Femur (tissue), 1 donor: ENCODE data around the gene WDR49.

Experiments used
- DNase-seq: peaks from one replicate; pipeline ENCODE4 v3.0.0-alpha.2; 2017

WDR49 gene

DNA sequence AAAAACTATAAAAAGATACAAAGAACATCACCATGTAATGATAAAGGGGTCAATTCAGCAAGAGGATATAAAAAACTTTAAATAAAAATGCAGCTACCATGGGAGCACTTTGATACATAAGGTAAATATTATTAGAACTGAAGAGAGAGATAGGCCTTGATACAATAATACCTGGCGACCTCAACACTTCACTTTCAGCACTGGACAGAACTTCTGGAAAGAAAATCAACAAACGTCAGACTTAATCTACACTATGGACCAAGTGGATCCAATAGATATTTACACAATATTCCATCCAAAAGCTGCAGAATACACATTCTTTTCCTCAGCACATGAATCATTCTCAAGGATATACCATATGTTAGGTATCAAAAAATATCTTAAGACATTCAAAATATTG is 42.0 kb downstream of the WDR49 start:
- DNase-seq = no peak

DNA sequence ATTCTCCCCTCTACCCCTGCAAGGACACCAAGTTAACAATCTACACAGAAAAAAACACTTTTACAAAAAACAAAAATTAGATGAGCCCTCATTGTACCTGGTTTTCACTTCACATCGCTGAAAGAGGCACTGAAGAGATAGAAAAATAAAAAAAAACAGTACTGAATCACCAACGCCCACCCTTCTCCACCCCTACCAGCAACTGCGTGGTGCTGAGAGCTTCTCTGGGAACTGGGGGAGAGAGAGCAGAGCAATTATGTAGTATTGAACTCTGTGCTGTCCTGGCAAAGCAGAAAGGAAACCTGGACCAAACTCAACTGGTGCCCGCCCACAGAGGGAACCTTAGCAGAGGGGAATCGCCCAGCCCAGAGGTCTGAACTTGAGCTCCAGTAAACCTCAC is 44.6 kb downstream of the WDR49 start:
- DNase-seq = no peak

DNA sequence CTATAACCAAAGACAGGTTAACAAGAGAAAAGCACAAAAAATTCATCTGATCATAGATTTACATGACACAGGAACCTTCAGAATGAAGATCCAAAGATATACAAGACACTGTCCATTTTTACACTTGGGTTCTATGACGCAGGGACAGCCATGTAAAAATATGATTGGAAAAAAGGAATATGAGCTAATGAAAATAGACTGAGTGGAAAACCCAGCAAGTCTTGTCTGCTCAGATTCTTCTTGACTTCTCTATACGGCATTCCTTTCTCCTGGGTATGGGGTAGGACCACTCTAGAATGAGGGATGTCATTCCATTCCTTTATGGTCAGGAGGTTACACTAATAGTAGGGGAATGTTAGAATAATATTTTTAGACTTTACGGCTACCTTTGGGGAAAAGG is 46.9 kb downstream of the WDR49 start:
- no peak for DNase-seq

DNA sequence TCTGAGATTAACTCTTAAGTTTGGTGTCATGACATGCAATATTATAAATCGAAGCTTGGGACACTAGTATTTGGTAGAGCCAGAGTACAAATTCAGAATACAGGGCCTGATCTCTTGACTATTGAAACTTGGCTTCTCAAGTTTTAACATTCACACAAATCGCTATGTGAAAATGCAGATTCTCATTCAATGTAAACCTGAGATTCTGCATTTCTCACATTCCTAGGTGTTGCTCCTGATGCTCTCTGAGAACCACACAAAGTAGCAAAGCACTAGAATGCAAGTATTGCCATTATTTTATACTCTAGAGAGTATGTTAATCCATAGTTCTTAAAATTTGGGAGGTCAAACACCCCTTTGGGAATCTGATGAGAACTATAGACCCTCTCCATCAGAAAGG is 47.9 kb downstream of the WDR49 start:
- DNase-seq = no peak

DNA sequence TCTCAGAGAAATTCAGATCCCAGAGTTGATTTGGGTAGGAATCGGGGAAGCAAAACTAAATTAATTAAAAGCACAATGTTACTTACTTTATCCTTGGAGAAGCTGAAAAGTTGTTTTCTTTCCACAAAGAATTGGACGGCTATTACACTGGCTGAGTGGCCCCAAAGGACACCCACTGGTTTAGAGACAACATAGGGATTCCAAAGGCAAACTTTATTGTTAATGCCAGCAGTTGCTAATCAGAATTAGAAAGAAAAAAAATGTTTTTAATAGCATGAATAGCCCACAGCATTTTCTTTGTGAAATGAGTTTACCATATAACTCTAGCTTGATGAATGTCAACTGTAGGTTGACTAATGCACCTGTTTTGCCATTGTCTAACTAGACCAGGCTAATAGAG is 51.7 kb downstream of the WDR49 start:
- DNase-seq = no peak

DNA sequence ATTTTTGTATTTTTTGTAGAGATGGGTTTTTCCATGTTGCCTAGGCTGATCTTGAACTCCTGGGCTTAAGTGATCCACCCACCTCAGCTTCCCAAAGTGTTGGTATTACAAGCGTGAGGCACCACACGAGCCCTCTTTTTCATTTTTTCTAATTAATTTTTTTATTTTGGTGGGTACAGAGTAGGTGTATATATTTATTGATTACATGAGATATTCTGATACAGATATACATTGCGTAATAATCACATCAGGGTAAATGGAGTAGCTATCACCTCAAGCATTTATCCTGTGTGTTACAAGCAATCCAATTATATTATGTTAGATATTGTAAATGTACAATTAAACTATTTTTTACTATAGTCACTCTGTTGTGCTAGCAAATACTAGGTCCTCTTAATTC is 66.1 kb downstream of the WDR49 start:
- DNase-seq = no peak

DNA sequence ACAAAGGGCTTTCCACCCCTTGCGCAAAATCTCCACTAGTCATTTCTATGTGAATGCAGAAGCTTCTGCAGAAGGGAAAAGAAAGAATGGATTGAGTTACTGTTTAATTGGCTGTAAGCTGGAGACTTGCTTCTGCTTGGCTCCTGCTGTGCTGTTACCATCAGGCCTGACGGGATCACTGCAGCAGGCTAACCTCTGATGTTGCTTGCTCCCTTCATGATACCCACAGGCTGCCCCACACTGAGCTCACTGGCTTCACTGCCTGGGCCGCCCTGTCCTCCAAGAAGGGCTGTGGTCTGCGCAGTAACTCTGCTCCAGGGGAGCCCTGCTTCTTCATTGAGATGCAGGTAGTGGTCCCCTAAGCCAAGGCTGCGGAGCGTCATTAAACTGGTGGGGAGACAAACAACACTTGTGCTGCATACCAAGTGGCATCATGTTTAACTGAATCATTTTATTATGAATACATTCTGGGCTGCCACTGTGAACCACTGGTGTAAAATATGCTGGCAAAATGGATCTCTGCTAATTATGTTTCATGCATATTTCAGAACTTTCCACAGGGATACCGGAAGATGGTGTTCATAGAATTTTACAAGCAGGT is 78.6 kb downstream of the WDR49 start:
- no peak for DNase-seq

DNA sequence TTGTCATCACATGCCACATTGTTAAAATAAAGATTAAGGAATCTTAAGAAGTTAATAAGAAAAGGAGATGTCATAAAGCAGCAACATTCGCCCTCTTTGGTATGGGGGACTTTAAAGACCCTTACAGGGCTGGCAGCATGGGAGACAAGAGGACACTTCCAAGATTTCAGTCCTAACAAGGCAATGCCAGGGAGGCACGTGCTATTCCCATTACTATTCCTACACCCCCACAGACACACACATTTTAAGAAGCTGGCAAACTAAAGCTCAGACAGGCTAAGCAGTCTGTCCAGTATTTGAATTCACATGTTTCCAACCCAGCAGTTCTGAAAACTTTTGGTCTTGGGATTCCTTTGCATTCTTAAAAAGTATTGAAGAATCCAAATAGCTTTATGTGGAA is 80.8 kb downstream of the WDR49 start:
- DNase-seq = no peak

DNA sequence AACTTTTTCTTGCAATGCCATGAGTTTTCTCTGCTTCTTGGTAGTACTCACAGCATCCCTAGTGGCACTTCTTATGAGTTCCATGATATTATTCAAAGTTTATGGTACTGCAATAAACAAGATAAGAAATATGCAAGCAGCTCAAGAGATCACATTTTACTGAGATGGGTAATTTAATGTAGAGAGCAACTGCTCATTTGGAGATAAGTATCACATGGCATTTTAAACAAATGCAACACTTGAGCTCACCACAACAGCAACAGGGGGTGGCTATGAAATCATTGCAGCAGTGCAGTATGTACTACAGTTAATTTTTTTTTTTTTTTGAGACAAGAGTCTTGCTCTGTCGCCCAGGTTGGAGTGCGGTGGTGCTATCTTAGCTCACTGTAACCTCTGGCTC is 85.1 kb downstream of the WDR49 start:
- no peak for DNase-seq

DNA sequence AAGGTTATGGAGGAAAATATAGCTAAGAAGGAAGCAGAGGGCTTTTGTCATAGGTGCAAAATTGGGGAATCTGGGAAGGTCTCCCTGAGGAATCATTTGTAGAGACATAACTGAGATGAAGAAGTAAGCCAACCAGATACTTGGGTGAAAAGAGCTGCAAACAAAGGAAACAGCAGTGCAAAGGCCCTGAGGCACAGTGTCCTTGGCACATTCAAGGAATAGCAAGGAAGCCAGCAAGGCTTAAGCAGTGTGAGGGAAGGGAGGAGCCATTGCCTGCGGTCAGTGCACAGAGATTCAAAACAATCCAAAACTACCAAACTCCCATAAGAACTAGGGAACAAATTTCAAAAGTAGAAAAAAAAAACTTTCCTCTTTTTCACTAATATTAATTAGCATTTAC is 88.3 kb downstream of the WDR49 start:
- no peak for DNase-seq

DNA sequence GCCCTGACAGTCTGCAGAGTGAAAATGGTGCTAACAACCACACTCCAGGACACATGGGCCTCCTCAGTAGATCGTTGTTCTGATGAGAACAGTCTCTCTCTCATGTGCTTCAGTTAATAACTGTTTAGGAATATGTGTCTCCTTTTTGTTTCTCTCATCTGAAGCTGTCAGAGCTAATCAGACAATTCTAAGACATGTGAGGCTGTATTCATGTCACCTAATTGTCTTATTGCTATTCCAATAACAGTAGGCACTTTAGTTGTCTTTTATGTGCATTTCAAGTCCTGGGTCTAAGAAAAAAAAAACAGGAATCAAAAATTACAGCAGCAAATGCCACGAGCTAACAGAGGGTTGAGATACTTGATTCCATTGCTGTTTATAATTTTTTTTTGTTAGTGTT is 89.1 kb downstream of the WDR49 start:
- no peak for DNase-seq

DNA sequence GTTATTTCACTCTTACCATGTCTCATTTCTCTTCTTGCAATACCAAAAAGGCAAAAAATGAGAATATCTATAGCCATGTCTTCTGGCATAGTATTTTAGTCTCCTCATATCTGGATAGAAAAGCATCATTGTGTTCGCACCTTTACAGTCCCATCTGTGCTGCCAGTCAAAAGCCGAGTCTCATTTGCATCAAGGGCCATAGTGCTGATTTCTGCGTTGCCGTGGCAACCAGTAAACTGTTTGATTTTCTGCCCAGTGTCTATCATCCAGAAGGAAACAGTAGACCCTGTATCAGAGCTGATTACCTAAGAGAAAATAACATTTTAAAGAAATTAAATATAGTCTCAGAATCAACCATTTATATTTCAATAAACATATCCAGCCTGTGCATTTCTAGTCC is 93.8 kb downstream of the WDR49 start:
- DNase-seq = no peak

DNA sequence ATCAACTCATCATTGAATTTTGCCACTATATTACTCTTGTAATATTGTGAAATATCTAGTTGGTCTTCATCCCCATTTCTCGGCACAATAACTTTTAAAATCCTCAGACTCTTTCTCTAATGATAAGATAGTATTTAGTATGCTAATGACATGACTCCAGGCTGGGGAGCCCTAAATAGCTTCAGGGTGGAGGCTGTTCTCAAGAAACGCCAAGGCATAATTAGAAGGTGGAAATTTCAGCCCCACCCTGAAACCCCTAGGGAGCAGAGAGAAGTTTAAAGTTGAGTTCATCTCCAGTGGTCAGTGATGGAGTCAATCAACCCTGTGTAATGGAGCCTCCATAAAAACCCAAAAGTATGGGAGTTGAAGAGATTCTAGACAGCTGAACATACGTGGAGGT is 98.8 kb downstream of the WDR49 start:
- DNase-seq = no peak

DNA sequence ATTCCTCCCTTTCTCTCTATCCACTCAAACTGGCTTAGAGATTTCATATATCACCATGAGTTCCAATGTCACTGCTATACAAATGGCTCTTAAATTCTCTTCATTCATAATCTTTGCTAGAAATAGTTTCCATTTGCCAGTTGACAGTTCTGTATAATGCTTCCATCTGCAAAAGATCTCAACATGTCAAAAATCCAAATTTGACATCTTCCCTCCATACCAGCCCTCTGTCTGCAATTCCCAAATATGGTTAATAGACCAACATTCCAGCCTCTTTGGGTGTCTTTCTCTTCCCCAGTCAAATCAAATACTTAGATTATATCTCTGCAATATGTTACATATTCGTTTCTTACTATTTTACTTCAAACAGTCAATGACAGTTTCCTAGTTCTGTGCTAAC is 115.7 kb downstream of the WDR49 start:
- DNase-seq = no peak

DNA sequence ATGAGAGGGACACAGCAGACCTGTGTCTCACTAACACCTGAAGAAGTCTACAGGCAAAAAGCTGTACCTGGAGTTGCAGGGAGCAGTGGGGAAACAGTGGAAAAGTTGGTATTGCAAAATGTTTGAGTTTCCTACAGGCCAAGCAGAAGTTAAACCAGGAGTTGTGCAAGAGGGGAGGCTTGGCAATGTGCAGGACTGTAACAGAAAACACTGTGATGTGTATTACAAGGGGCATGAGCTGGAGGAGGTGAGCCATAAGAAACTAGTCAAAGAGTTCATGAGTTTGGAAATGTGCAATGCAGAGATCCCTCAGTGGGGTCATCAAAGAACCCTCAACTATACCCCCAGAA is 132.8 kb downstream of the WDR49 start:
- no peak for DNase-seq

DNA sequence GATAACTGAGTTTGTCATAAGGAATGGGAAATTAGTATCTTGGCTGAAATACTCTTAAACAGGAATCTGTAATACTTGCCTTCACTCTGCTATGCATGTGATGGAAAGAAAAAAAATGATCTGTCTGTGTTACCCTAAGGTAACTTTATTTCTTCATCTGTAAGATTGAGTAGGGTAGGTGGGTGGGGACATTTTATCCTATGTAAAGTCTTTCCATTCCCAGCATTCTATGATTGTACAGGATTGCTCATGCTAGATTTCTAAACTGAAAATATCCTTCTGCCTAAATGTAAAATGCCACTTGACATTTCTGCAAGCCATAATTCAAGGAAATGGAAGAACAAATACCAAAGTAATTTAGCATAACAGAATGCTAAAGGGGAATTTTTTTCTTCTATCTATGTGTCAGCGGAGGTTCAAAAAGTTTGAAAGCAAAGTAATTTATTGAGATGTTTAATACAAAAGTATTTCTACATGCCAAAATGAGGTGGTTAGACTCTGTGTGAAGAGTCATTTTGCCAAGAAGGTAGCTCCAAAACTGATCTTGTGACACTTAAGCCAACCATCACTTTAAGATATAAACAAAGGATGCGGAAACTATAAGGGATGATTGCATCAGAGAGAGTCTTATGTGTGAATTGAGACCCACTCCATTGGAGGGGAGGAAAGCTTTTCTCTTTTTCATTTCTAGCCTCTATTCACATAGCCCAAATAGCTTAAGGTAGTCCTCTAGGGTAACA is 133.3 kb downstream of the WDR49 start:
- no peak for DNase-seq

DNA sequence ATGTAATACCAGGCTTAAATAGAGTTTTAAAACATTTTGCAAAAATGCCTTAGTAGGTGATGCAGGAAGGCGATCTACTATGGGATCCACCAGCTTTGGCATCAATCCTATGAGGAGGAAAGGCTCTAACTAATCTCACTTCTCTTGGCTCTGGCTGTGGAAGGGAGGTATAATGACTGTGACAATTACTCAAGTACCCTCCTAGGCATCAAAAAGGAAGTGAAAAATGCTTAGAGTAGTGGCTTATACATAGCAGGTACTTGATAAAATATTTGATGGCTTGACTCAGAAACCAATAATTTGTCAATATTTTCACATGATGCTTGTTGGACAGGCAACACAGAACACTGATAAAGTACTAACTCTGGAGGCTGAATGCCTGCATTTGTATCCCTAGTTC is 145.8 kb downstream of the WDR49 start:
- no peak for DNase-seq

DNA sequence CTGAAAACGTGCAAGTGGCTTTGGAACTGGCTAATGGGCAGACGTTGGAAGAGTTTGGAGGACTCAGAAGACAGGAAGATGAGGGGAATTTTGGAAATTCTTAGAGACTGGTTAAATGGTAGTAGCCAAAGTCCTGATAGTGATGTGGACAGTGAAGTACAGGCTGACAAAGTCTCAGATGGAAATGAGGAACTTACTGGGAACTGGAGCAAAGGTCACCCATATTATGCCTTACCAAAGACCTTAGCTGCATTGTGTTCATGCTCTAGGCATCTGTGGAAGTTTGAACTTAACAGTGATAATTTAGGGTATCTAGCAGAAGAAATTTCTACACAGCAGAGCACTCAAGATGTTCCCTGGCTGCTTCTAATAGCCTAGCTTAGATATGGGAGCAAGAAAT is 151.3 kb downstream of the WDR49 start:
- no peak for DNase-seq

DNA sequence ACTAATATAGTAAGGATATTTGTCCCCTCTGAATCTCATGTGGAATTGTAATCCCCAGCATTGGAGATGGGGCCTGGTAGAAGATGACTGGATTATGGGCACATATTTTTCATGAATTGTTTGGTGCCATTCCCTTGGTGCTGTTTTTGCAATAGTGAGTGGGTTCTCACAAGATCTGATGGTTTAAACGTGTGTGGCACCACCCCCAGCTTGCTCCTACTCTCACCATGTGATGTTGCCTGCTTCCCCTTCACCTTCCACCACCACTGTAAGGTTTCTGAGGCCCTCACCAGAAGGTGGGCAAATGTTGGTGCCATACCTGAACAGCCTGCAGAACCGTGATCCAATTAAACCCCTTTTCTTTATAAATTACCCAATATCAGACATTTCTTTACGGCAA is 151.8 kb downstream of the WDR49 start:
- DNase-seq = no peak

DNA sequence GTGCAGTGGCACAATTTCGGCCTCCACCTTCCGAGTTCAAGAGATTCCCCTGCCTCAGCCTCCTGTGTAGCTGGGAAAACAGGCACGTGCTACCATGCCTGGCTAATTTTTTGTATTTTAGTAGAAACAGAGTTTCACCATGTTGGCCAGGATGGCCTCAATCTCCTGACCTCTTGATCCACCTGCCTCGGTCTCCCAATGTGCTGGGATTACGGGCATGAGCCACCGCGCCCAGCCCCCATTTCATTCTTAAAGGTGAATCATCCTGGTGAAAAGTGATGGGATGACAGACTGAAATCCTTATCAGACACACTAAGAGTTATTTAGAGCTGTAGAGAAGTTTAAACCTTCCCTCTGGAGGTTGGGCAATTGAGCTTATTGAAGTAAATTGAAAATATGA is 155.8 kb downstream of the WDR49 start:
- DNase-seq = no peak

DNA sequence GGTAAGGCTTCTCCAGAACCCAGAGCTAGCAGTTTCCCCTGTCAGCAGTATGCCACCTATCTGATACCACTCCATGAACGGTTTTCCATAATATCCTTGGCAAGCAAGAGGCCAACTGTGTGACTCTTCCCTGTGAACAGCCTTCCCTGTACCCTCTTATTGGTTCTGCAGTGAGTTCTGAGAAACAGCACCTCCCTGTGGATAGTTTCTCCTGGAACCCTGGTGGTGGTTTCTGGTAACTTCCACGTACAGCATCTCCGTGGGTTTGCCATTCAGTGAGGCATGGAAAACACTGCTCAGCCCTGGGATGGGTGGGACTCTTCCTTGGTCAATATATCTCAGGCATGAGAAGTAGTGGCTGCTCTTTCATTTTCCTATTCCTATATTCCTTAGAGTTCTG is 160.5 kb downstream of the WDR49 start:
- no peak for DNase-seq

DNA sequence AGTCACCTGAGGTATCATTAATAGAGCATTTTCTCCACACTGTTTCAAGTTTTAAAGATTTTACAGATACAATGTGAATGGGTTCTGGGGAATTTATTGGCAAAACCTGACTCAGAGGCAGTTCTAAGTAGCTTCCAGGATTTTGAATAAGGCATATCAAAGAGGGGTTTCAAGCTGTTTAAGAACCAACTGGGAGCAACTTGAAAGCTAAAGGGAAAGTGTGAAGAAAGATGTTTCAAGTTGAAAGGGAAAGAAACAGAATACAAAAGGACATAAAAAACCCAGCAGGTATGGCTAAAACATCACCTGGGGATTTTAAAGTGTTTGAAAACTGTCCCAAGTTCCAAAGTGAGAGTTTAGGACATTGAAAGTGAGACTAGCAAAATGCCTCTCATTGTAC is 162.1 kb downstream of the WDR49 start:
- no peak for DNase-seq

DNA sequence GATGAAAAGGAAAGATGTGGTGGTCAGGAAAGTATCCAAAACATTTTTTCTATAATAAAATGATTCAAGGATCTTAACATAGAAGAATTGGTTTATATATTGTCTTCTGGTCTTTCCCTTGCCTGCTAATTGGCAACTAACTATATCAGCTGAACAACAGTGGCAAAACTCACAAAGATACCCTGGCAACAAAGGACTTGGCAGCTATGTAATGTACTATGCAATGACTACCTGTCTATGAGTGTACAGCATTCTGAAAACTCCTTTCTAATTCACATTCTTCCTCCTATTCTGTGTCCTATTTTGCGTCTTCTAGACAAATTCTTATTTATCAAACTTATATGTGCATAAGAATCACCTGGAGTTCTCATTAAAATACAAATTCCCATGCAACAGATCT is 164.2 kb downstream of the WDR49 start:
- DNase-seq = no peak

DNA sequence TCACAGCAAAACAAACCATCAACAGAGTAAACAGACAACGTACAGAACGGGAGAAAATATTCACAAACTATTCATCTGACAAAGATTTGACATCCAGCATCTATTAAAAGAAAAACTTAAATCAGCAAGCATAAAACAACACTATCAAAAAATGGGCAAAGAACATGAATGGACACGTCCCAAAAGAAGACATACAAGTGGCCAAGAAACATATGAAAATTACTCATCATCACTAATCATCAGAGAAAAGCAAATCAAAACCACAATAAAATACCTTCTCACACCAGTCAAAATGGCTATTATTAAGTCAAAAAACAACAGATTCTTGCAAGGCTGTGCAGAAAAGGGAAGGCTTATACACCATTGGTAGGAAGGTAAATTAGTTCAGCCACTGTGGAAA is 166.2 kb downstream of the WDR49 start:
- DNase-seq = no peak

DNA sequence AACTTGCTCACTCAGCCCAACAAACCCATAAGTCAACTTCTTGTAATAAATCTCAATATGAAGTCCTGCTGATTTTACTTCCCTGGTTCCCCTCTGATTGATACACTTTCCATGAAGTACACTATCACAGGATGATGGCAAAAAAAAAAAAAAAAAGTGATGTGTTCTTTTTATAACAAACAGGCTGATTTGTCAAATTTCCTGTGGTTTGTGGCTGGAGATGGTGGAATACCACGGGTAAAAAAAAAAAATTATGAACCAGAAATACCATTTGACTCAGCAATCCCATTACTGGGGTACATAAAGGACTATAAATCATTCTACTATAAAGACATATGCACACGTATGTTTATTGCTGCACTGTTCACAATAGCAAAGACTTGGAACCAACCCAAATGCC is 169.2 kb downstream of the WDR49 start:
- DNase-seq = no peak
